Stimulated activated CD4-positive, alpha-beta T cell treated with anti-CD3 and anti-CD28 coated beads, Interleukin-15, amount 100 ng/mL, for 1 hour (primary cell): ENCODE results near the gene UST.
A peak's percentile ranks its signal among the peaks of the same experiment; 100 is the strongest.

Source experiments
- DNase-seq, 2 donors: peaks; one replicate each; pipeline ENCODE4 v3.0.0-alpha.2; 2020; ENCODE audit warnings: low read depth in 1 of 2, low spot score in 1 of 2

Gene UST

DNA sequence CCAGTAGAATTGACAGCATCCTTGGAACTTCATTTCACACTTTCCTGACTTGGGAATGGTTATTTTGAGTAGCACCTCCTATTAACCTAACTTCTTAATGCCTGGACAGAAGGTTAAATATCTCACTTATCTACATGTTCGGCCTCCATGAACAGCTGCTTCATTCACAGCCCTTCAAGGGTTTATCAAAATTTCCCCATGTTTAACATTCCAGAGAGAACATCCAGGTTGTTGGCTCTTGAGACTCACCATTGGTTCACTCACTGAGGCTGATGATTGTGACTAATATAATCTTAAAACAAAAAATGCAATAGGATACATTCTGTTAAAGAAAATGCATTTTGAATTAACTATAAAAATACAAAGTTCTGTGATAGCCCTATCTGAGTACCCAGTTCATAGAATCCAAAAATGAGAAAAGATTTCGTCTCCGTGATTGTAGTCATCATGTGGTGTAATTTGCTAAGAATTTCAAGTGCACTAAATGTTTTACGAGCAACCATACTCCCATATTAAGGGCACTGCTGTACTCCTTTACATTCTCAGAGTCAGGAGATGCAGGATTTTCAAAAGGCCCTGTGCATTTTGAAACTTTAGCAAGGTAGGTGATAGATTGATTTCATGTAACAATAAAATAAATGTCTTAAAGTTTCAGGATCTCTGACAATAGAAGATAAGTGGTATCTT lies 310.1 kb downstream of the UST start:
- DNase-seq = no peak

DNA sequence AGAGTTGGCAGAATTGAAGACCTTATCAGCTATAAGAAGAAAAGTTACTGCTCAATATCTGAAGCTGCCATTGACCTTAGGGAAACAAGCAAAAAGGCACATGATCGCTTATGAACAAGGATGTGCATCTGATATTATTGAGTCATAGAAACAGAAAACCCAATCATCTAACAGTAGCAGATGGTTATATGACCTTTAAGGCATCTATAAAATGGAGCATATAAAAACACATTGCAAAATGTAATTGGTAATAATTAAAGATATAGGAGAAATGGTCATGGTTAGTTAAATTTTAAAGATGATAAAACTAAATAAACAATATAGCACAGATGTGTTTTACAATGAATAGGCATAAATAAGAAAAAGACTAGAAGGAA lies 310.6 kb downstream of the UST start:
- no peak for DNase-seq

DNA sequence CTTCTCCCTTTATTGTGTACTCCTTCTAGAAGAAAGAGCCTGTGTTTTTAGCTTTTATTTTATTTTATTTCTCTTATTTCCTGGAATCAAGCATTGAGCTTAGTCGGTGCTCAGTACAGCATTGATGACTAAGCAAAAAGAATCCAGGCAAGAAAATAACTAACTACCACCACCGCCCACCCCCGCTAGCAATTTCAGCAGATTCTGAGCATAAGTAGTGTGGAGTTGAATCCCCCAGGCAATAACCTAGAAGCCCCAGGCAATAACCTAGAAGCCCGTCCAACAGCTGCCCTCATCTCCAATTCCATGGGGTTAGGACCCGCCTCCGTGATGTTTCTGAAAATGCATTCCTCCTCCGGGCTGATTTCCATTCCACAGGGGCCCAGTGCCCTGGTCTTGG lies 312.7 kb downstream of the UST start:
- DNase-seq = no peak

DNA sequence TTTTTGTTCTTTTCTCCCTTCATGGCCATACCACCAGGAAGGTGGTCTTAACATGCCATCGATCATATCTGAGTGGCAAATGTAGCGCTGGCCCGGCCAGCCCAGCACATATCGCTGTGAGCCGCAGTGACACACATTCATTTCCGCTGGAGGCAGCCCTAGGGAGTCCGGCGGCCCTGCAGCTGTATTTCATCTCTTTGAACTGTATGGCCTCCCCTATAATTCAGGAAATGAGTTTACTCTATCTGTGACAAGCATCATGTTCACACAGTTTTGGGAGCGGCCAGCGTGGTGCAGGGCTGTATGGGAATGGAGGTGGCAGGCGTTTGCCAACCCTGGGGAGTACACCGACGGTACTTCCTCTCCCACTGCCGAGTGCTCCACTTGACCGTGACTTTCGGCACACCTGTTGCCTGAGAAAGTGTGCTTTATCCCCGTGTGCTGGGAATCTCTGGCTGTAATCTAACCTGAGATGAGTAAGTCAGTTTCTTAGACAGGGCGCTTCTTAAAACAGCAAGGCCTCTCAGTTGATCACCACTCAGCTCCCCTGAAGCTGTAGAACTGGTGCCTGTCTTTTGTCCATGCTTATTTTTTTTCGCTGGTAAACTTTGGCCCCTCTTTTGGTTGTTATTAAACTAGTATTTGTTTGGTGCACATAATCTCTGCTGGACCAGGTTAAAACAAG lies 313.6 kb downstream of the UST start:
- peak in 1 of 2 donors; percentile 20 for DNase-seq

DNA sequence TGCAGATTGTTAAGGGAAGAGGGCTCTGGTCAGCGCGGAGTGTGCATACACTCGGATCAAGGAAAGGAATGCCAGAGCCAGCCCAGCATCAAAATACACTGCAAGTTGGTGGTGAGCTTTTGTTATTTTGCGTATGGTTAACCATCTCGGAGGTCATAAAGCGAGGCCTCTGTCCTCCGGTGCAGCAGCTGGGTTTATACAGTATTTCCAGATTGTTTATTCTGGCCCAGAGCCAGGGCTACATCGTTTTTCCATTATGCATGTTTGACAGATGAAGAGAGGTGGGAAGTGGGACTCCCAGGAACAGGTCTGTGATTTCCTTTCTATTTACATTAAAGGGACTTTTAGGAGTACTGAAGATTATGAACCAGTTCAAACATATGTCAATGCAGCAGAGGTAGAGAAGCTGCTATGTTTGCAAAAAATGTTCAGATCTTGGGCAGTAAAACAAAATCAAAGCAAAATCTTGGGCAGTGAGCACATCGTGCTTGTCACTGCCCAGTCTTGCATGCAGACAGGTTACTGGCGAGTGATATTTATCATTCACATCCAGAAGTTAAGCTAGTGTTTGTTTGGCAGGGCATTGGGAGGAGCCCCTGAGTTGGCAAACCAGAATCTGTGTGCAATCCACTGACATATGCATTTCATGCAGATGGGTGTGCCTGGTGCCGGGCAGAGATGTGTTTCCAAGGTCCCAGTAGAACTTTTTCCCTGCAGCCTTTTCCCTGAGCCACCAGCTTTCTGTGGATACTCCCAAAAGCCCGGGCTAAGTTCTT lies 314.3 kb downstream of the UST start:
- DNase-seq = no peak

DNA sequence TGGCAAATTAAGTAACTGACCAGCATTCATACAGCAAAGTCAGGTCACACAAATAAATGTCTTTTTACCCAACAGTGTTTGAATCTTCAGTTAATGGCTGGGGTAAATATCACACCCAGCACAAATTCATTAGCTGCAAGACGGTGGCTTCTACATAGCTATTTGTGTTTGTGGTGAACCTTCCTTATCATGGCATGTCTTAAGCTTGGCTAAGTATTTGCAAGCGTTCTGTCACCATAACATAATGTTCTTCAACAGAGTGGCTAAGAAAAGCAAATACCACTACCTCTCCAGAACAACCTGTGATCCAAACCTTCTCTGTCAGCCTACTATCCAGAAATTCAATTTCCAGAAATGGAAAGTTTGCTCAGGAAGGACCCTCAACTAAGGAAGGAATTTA lies 315.1 kb downstream of the UST start:
- no peak for DNase-seq

DNA sequence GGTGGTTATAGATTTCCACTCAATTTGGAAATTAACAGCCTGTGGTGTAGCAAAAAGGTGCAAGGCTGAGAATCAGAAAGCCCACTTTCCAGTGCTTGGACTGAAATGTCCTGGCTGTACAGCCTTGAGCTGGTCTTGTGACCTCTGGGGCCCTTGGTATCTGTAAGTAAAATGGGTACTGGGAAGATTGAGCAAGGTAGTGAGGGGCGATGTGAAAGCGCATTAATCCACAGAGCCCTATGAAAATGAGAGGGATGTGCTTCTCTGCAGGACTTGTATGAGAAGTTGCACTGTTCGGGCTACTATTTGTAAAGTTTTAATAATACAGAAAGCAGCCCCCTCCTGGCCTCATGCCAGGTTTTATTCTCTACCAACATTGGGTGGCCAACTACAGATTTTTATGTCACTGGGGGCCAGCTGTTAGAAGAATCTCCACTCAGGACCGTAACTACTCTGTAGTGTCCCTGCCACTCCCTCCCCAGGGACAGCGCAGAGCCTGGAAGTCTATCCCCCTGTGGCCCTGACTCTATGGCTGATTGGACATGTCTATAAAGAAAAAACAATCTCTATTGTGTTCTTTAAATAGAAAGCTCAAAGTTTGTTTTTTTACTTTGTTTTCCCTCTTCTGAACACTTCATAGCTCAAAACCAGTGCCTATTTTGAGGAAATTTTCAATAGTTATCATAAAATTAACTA lies 316.0 kb downstream of the UST start:
- no peak for DNase-seq

DNA sequence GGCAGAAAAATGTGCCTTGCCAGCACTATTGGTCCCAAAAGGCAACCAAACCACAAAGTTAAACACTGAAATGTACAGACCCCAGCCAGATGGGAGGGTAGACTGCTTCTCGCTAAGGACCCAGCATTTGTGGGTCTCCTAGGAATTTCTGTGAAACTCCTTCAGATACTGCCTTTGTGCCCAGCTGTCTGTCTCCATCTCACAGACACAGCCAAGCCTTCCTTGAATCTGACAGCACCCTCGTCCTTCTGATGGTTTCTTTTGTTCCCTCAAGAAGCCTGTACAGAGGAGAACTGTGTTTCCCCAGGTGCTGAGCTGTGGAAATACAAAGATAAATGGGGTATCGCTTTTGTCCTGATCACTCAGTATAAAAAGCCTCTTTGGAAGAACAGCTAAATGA lies 316.6 kb downstream of the UST start:
- no peak for DNase-seq

DNA sequence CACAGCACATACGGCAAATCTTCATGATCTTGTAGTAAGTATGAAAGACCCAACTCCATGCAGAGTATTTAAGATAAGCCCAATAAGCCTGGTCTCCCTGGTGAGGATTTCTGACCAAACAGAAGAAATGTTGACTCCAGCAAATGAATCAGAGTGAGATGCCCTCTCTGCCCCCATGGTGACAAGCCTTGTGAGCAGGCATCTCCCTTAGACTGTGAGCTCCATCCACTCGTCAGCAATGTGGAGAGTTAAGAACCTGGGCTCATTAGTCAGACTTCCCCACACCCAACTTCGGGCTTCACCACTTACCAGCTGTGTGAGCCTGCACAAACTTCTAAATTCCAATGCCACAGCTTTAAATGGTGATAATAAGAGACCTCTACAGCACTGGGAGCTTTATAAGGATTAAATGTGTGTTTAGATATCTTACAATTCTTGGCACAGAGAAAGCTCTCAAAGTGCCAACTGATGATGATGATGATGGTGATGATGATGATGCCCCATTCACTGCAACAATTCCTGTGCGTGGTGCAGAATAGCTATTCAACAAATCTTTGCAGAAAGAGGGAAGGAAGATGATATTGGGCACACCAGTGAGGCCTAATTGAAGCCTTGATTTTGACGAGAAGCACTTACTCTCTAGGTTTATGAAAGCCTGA lies 317.3 kb downstream of the UST start:
- no peak for DNase-seq

DNA sequence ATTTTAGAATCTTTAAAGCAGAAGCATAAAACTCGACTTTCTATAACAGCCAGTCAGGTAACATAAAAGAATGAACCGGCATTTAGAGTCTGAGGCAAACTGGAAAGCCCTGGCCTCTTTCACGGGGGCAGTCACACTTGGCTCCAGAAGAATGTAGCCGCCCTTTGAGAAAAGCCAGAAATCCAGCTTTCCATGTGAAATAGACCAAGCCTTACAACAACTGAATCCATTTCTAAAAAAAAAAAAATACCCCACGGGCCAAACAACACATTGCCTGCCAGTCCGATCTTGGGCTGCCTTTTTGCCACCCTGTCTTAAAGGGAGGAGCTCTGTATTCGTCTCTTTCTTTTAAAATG lies 317.8 kb downstream of the UST start:
- no peak for DNase-seq

DNA sequence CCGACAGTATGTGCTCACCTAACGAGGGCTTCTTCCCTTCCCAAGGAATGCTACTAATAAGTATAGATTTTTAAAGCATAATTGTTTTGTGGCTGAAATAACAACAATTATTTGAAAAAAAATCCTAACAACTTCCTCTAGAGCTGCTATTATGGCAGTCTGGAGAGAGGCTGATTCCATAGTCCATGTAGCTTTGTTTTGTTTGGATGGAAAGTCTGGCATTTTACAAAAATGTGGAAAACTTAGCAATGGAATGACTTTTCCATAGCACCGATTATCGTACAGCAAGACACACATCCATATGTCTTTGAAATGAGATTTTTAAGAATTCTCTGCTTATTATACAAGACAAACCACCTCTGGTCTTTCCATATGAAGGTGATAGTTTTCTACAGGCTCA lies 318.3 kb downstream of the UST start:
- DNase-seq = no peak

DNA sequence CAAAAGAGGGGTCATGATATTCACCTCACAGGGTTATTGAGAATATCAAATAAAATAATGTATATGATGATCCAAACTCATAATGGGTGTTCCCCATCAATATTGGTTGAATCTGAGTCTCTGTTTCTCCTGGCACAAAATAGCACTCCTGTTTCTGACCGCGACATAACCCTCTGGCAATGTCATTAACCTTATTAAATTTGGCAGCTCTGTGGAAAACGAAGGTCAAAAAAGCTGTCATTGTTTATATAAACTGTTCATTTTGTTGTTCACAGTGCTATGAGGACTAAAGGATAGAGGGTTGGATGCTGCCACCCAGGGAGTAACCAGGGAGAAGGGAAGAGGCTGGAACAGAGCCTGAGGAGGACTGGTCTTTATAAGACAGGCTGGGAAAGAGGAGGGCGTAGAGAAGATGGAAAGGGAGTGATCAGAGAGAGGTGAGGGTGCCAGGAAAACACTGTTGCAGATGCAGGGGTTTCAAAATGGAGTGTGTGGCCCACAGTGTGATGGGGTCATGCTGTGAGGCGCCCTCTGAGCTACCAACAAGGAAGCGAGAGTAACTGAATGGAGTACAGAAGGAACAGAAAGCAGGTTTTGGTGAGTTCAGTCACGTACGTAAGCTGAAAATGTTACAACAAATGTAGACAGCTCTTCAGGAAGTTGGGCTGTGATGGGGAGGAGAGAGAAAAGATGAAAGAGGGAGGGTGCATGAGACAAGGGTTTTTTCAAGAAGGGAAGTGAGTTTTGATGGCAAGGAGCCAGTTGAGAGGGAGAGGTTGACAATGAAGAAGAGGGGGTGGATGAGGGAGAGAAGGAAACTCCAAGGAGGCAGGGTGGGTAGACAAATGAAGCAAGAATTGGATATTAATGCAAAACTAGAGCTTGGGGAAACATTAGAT lies 319.1 kb downstream of the UST start:
- DNase-seq = peak in 1 of 2 donors; percentile 15

DNA sequence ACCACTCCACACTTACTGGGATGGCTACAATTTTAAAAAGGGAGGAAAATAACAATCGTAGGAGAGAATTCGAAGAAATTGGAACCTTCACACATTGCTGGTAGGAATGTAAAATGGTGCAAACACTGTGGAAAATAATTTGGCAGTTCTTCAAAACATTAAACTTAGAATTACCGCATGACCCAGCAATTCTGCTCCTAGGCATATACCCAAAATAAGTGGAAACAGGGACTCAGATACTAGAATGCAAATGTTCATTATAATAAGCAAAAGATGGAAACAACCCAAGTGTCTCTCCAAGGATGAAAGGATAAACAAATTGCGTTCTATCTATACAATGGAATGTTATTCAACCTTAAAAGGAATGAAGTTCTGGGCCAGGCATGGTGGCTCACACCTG lies 325.2 kb downstream of the UST start:
- no peak for DNase-seq

DNA sequence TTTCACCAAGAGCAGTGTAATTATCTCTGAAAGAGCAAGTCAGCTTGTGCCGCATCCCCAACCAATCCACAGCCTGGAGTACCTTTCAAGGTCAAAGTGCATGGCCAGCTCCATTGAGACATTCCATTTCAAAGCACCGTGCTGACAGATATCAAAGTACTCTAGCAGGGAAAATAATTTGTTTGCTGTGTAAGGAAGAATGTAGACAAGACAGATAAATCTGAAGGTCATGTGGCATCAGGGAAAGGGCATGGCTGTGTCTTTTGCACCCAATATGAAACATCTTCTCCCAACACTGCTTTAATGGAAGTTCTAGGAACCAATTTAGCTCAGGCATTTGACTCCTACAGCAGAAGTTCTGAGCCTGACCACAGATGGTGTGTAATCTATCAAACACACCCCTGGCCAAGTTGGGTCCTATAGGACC lies 328.0 kb downstream of the UST start:
- no peak for DNase-seq

DNA sequence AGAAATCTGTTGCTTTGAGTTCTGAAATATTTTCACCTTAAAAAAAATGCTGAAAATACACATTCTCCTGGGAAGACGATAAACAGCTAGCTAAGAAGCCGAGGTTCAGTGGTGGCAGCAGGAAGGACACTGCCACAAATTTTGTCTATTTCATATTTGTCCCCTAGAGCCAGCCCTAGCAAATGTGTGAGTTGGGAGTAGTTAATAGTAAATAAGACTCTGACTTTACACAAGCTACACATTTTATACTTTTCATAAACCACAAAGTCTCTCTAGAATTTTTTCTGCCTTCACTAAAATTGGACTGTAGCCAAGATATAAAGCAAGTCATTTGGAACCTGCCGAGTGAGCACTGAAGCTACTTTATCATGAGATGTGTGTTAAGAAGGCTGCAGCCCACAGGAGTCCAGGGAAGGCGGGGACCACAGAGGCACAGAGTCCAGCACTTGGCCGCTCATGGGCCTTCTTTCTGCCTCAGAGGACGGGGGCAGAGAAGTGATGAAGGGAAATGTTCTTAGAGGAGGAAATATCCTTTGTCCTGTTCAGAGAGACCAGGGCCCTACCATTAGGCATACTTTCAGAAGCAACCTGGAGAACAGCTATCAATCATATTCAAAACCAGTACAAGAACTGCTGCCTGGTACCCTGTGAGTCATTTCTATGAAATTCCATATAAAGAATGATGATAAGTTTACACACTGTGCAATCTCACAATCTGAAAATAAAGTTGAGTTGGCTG lies 329.0 kb downstream of the UST start:
- DNase-seq = no peak

DNA sequence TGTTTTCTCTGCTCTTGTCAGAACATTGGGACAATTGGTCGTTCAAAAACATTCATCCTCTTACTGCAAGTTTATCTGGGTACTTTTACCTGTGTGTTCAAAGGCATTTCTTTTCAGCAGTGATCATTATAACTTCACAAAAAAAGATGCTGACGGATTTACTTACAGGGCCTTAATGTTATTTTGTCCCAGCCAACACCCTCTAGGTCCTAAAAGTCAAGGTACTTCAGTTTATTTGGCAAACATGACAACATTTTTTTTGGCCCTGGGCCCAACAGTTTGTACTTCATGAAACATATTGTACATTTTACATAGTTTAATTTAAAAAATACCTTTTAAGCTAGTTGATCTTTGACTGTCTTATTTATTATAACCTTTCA lies 329.5 kb downstream of the UST start:
- no peak for DNase-seq

DNA sequence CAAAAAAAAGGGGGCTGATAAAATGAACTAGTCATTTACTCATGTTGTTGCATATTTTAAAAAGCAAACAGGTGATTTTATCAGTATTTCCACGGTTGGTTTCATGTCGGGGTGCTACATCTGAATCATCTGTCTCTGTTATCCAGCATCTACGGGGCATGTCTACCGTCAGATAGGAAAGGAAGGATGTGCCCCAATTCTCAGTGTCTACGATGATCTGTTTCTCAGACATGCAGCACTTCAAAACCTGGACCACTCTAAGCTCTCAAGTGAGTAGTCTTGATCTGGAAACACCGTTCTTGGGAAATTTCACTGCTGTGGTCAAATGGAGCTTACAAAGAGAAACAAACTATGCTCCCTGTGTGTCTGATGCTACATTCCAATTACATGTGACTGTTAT lies 330.4 kb downstream of the UST start:
- DNase-seq = no peak

DNA sequence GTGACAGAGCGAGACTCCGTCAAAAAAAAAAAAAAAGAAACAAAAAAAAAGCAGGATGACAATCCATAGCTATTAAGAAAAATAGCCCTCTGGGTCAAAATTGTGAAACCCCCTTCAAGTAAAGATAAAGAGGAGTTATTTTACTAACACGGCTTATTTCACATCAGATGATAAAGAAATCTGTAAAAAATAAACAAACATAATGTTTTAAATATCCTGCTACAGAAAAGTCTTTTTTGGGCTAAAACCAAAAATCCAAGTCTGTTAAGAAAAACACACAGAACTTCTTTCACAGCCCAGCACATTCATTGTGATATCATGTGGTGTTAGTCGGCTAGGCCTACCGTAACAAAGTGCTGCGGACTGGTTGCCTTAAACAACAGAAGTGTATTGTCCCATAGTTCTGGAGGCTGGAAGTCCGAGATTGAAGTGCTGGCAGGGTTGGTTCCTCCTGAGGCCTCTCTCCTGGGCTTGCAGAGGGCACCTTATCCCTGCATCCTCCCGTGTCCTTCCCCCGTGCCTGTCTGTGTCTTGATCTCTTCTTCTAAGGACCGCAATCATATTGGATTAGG lies 331.5 kb downstream of the UST start:
- DNase-seq = no peak

DNA sequence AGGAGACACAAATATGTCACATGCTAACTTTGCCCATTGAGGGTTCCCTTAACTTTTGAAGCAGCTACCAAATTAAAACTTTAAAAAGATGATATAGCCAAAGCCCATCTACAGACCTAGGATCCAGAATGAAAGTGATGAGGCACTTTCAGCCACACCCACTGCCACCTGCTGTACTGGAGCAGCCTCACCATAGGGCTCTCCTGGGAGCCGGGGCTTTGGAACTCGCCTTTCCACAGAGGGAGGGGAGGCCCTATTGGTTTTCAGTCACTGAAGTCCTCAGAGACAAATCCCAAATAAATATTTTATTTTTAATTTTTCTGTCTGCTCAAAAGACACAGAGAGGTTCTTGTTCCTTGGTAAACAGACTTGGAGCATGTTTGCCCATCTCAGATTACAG lies 332.6 kb downstream of the UST start:
- DNase-seq = no peak
